GM06990 (cell line): ENCODE results near the gene NLRC5.

Experiments
- DNase-seq: peaks from one replicate; pipeline ENCODE4 v3.0.0-alpha.2; 2011; ENCODE audit not compliant: insufficient read length; ENCODE audit errors: extremely low read depth
- H3K27me3 ChIP-seq: replicated peaks from 2 replicates; pipeline ENCODE4 v1.6.0; 2011; ENCODE audit warnings: low read length; ENCODE audit not compliant: control insufficient read depth, insufficient read depth
- H3K36me3 ChIP-seq: 2 replicates; pipeline ENCODE4 v1.5.1; 2011; ENCODE audit warnings: low read length; ENCODE audit not compliant: control insufficient read depth, insufficient read depth
- H3K4me3 ChIP-seq: replicated peaks from 2 replicates; pipeline ENCODE4 v1.5.1; 2011; ENCODE audit warnings: low read depth, mild to moderate bottlenecking, control low read depth, low read length
- CTCF ChIP-seq: IDR thresholded peaks from 2 replicates; pipeline ENCODE4 v1.5.1; 2011; ENCODE audit warnings: low read length, control low read depth, mild to moderate bottlenecking, inconsistent platforms; ENCODE audit not compliant: insufficient read depth, poor library complexity, severe bottlenecking

The NLRC5 gene

DNA sequence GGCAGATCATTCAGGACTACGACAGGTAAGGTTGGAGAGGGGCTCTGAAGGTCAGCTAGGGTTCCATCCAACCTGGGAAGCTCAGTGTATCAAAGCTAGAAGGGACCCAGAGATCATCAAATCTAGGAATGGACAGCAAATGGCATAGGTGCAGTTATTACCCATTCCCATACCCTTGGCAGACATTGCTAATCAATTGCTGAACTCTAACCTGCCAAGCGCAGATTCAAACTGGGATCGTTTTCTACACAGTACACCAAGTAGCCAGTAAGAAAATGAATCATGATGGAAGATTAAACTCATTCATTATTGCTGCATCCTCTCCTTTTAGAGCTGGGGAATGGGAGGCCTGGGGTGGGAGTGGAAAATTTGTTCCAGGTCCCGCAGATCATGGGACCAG, 136.6 kb downstream of the NLRC5 start:
- no peaks in the 10 kb centered on the region for H3K36me3 ChIP-seq
- no peak for DNase-seq

GRCh38 chr16:57126411-57126810, 137.1 kb downstream of the NLRC5 start:
- Histone ChIP-seq H3K27me3 (no peaks in the 10 kb centered on the region), H3K36me3 (no peaks in the 10 kb centered on the region), H3K4me3 (no peak overlapping the region)
- no peak for DNase-seq
- TF ChIP-seq CTCF = no peak

More for the DNA sequence above, 136.6 kb downstream of the NLRC5 start:
- Histone ChIP-seq H3K27me3 (no peaks in the 10 kb centered on the region), H3K4me3 (no peak overlapping the region)
- no peak for TF ChIP-seq CTCF

DNA sequence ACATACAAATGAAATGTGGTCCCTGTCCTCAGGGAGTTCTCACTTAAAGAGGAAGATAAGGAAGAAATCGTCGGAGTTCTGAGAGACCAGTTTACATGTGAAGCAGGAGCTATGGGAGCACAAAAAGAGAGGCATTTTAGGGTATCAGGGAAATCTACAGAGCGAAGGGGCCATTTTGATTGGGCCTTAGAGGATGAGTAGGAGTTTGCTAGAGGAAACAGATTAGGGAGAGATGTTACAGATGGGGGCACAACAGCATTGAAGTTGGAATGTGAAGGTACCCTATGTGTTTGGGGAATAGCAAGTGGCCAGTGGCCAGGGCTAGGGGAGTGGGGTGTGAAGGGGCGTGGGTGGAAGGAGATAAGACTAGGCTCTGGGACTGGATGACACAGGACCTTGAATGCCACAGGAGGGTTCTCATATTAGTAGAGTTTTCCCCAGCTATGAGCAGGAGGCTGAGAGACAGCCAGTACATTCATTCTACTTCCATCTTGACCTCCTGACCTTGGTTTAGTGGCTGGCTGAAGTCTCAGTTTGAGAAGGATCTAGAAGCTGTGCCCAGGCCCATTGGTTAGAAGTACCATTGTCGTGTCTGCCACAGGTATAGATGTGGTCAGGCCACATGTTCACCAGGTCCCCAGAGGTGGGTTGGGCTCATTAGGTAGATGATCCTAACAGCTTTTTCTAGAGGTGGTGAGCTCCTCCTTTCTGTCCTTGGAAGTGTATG, 137.8 kb downstream of the NLRC5 start:
- H3K27me3 ChIP-seq = no peaks in the 10 kb centered on the region
- no peaks in the 10 kb centered on the region for H3K36me3 ChIP-seq
- H3K4me3 ChIP-seq = no peak overlapping the region
- DNase-seq = no peak
- no peak for TF ChIP-seq CTCF

DNA sequence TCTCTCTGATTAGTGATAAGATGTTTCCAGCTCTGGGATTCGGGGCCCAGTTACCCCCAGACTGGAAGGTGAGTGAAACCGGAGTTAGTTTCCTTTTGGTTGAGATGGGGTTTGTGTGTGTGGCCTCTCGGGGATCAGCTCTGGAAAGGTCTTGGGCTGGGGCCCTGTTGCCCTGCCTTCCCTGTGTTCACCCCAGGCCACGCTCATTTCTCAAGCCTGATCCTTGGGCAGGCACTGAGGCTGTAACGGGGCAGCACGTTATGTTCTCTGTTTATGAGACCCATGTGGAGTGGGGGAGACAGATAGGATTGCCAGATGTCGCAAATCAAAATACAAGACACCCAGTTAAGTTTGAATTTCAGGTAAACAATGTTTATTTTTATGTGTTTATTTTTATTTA, 138.5 kb downstream of the NLRC5 start:
- no peak overlapping the region for H3K4me3 ChIP-seq
- no peaks in the 10 kb centered on the region for H3K27me3 ChIP-seq
- no peak for DNase-seq
- TF ChIP-seq CTCF = no peak
- no peaks in the 10 kb centered on the region for H3K36me3 ChIP-seq

DNA sequence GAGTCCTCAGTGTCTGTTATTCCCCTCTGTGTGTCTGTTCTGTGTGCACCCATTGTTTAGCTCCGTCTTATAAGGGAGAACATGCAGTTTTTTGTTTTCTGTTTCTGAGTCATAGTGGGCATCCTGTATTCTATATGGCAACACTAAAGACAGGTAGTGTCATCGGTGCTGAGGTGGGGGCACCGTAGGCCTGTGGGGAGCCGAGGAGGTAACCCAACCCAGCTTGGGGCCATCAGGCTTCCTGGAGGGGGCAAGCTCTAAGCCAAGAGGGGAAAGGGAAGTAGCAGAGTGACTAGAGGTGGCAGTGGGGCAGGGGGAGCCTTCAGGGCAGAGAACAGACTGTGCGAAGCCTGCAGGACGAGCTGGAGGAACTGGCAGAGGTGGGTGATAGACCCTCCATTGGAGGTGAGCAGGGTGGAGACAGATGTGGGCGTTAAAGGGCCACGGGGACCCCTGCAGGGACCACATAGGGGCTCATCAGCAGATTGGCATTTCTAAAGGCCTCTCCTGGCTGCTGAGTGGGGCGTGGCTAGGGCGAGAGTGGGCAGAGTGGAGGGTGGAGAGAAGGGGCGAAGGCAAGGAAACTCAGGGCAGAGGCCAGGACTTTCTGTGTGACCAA, 139.5 kb downstream of the NLRC5 start:
- no peak for TF ChIP-seq CTCF
- no peaks in the 10 kb centered on the region for H3K36me3 ChIP-seq
- H3K27me3 ChIP-seq = no peaks in the 10 kb centered on the region
- H3K4me3 ChIP-seq = no peak overlapping the region
- DNase-seq = peak; percentile 53
